Stimulated activated CD4-positive, alpha-beta T cell treated with anti-CD3 and anti-CD28 coated beads, Interleukin-4, amount 100 ng/mL, for 1 hour (primary cell): Measurements from ENCODE around the gene HOXC12.

ENCODE experiments used
- DNase-seq: peaks from one replicate; pipeline ENCODE4 v3.0.0-alpha.2; 2020

Gene HOXC12

DNA sequence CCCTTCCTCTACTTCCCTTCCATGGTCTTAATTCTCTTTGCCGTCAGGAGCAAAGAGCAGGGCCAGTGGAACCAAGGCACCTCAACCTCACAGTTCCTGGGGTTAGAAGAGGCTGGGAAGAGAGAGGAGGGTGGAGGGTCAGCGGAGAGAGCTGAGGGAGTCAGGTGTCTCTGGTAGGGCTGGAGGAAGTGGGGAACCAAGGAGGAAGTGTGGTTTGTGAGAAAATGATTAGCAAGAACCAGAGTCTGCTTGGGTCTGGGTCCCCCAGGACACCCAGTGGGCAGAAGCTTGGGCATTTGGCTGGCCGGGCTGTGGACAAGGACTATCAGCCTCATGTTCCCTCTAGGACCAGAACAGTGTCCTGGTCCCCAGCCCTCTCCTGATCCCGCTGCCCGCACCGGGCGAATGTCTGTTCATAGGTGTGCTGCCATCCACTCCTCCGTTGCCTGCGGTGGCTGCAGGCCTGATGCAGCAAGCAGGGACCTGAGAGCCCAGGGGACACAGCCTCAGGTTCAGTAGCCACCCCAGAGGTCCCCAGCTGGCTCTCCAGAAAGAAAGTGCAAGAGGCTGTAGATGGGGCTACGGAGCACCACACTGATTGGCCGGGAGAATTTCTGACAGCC is 2.3 kb downstream of the HOXC12 start:
- DNase-seq: no peak

DNA sequence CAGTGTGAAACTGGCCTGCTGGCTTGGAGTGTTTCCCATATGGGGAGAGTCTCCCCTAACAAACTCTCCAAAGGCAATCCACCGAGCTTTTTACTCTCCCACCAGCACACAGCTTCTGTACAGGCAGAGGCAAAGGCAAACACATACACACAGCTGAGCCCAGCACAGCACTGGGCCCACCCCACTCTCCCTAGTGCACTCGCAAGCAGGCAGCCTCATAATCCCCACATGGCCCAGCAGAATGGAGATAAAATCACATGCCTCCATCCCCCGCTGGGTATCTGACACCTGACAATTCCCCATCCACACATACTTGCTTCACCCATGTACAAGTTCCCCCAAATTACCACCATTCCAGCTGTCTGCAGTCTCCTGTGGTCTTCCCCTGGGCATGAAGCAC is 3.4 kb downstream of the HOXC12 start:
- DNase-seq: no peak

GRCh38 chr12:53959314-53959713 is 4.6 kb downstream of the HOXC12 start:
- DNase-seq: no peak

DNA sequence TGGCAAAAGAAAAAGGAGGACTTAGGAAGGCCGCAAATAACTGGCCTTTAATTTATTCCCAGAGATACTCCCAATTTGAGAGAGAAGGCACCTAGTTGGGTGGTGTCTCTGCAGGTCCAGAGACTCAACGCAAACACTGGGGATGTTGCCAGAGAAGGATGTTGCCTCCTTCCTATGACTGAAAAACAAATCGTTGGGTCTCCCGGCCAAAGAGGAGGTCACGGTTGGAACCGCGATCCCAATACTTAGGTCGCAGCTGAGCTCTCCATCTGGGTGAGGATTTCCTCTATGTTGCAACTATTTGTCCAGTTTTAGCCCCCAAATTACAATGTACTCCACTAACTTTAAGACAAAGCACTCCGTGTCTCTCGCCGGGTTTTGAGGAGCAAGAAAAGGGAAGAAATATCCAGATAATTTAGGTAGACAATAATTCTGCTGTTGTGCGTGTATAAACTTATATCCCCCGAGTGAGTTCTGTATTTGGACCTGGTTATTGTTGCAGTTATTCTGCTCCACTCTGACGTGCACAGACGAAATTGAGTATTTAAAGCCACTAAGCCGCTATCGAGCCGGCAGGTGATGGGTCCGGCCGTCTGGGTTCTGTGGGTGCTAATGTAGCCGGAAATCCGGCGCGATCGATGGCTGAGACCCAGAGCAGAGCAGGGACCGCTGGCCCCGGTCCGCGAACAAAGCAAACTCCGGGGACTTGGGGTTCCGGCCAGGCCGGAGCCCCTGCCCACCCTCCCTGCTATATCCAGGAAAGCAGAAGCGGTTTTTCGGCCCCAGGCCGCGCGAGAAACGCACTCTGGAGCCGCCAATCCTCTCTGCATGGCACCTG is 5.7 kb downstream of the HOXC12 start:
- DNase-seq: no peak

GRCh38 chr12:53961025-53961761 is 6.5 kb downstream of the HOXC12 start:
- no peak for DNase-seq

DNA sequence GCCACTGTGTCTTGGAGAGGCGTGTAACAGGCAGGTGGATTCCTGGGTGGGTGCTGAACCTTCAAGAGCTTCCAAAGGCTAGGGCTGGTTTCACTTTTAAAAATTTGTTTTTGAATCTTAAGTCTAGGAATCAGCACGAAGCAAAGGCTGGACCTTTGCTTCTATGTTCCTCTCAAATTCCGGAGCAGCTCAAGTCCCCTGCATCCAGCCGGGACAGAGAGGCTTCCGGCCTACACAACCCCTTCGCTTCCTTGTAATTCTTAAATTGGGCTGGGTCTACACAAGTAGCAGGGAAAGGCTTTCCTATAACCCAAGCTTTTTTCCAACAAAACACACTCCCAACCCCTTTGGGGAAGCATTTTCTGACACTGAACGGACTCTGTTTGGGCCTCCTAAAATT is 8.3 kb downstream of the HOXC12 start:
- no peak for DNase-seq

DNA sequence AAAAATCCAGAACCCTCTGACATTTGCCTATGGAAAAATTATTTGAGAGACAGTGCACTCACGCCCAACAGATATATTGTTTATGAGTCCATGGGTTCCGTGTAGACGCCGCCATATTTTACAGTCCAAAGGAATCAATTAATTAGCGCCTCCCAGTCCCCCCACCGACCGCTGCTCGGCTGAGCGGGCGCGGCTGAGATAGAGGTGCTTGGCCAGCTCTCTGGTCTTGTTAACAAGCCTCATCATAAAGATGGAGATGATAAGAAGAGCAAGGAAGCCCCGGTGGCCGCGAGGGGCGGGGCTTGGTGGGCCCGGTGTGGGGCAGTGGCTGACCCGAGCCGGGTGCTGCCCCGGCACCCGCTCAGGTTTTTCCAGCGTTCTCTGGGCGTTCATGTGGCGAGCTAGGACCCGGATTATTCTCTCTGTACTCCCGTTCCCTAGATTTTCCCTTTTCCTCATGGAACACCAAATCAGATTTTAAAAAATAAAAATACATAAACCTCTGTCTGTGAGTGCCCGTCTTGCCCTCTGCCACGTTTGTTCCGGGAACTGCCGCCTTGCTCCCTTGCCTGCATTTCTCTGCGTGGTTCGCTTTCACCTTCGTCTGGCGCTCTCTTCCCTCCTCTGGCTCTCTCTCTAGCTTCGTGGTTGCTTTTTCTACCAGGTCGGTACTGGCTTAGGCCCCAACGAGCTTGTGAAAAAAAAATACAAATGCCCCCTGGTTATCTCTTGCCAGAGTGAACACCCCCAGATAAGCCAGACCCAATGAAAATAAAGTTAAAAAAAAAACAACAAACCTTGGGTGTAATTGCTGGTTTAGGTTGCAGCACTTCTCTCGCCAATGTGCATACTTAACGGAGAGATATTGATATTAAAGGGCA is 9.0 kb downstream of the HOXC12 start:
- DNase-seq: no peak

DNA sequence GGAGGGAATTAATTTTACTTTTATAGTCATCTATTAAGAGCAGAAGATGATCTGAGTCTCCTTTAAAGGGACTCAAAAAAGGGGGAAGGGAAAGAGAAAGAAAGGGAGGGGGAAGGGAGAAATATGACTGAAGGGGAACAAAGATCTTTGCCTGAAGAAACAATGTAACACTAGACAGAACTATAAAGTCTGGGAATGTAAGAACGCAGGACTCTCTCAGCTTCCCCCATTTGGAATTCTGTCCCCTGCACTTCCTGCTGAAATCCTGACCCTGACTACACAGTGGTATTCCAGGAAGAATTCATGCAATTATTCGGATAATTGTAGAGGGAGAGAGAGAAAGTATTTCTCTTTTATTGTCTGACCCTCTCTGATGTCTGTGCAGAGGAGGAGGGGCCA is 9.6 kb downstream of the HOXC12 start:
- DNase-seq: no peak

GRCh38 chr12:53965281-53966084 is 10.8 kb downstream of the HOXC12 start:
- DNase-seq: no peak

GRCh38 chr12:53966085-53966384 is 11.3 kb downstream of the HOXC12 start:
- DNase-seq: no peak

DNA sequence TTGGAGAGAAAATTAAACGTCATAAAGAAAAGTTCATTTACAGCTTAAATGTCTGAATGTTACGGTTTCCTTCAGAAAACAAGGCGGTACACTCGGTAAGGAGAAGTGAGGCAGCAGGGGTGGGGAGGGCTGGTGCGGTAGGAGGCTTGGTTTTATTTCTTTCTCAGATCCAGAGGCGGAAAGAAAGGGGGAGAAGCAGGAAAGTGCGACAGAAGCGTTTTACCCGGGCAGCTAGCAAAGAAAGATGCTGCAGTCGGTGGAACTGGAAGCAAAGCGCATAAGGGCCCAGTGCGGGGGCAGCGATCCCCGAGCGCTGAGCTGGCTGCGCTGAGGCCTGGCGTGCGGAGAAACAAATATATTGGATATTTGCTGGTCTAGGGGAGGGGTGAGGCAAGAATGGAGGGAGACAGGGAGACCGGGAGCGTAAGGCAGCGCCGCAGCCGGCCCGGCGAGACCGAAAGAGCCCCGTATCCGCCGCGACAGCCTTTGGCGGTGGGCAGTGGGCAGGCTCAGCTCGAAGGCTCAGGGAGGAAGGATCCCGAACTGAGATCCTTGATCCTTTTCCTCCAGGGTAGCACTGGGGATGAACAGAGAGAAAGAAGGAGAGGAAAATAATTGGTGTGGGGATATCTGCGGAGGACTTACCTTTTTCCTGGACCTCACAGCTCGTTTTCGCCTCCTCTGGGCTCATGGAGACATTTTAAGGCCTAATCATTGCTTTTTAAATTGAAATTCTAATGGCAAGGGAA is 11.9 kb downstream of the HOXC12 start:
- DNase-seq: no peak

GRCh38 chr12:53967421-53967925 is 12.8 kb downstream of the HOXC12 start:
- DNase-seq: no peak

DNA sequence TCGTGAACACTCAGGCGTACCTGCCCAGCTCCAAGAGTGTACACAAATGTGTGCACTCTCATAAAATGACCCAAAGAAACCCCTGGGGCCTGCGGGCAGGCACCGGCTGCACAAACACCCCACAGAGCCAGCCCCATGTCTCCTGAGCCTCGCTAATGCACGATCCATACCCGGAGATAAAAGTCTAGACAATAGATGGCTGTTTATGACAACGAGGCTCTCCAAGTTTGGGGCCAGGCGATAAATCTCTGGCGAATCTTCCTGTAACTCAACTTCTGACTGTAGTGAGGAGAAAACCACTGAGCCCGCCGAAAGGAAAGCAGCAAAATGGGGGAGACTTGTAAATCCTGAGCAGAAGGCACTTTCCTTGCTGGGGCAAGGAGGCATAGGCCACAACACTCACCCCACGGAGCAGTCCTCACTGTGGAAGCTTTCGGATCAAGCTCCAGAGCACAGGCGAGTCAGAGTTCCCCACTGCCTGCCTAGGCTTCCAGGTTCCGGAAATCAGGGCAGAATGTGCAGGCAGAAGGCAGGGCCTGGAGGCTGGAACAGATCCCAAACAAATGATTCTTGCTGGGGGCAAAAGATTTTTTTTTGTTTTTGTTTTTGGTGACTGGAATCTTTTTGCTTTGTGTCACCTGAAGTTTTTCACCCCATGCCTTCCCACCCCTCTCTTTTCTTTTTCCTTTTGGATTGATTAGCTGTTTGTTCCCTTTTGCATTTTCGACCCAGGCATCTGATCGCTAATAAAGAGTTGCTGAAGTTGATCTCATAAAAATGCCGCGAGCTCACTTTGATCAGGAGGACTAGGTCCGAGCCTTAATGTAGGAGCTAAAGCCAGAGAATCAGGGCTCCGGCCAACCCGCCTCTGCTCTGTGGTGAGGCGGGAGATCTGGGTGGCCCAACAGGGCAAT is 13.8 kb downstream of the HOXC12 start:
- no peak for DNase-seq

DNA sequence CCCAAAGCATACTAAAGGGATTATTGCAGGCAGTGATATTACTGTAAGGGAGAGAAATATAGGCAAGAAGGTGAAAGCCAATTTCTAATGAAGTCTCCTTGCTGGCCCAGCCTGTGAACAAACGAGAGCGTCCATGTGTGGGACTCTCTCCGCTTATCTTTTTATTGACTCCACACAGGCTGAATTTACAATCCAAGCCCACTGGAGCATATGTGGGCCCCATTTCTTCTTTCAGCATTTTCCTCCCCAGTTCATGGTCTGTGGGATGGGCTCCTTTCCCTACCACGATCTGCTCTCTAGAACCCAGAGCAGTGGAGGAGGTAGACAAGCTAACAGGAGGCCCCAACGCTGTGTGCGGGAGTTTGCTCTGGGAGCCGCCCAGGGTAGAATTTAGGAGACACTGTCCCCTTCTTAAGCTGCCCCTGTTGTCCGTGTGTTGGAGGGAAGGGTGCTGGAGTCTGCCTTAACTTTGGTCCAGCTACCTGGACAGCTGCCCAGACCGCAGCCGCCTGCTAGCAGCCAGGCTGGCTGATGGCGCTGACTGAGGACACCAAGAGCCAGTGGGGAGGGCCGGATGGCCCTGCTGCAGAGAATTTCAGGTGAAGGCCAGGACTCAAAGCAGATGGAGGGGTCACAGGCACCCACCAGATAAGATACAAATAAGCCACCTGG is 15.0 kb downstream of the HOXC12 start:
- DNase-seq: no peak

DNA sequence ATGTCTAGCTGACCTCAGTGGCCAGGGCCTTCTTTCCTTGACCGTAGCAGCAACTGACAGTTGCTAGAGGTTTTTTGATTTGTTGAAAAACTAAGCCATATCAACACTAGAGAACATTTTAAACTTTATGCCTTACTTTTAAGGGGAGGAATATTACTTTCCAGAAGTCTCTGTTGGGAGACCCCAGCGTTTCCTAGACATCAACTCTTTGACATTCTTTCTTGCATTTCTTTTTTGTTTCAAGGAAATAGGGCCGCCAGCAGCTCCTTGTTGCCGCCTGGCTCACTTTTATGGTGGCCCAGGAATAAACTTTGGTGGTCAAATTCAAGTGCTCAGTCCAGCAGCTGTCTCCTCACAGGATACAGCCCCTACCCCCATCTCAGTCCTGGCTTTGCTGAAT is 15.7 kb downstream of the HOXC12 start:
- DNase-seq: no peak

GRCh38 chr12:53971129-53971528 is 16.4 kb downstream of the HOXC12 start:
- no peak for DNase-seq

DNA sequence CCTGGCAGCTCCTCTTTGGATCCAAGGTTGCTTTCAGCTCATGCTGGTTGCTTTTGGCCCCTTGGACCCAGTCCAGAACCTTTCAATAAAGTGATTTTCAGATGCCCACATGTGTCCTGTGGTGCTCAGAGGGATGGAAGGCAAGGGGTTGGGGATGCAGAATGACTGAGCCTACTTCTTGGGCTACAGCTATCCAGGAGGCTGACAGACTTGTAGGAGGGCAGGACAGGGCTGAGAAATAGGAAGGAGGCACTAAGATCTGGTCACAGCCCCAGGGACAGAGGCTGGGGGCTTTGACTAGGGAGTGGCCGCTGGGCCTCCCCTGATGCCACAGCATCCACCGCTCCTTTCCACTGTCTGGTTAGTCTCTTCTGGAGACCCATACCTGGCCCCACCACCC is 17.0 kb downstream of the HOXC12 start:
- DNase-seq: no peak

DNA sequence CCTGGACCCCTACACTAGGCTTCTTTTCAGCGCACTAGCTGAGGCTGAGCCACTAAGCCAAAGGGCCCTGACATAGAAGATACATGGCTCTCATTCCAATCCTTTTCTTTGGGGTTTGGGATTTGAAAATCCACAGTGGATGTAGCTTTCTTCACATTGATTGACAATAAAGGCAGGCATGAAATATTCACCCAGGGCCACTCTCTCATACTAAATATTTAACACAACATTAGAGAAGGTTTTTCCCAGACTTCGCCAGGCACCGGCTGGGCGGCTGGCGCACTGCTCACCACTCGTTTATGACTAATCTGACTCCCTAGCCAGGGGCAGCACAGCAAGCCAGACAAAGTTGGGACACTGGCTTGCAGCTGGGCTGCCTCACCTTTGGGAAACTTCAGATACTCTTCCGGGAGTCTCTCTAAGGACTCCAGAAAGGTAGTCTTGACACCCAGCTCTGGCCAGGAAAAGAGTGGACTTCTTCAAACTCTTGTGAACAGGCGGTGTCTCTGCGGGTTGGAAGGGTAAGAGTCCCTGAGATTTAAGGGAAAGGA is 17.5 kb downstream of the HOXC12 start:
- no peak for DNase-seq

DNA sequence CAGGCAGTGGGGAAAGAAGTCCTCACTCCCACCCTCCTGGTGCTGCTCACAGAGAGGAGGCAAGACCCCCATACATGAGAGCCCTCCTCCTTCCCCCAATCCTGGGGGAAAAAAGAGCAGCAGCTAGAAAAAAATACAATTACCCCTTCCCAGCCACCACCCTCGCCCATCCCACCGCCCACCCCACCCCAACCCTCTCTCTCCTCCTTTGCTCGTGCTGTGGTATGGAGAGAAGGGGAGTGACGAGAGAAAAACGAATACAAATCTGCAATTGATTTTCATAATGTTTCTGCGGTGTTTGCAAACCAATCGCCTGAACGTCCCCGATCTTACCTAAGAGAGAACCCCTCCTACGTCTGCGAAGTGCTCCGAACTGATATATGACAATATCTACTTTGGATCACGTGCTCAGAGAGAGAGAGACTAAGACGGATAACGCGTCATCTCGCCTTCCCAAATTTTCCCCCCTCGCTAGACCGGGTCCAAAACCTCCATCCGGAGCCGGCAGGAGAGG is 18.1 kb downstream of the HOXC12 start, which contains the start of gene HOXC11:
TSS of gene HOXC11 (plus strand) at position 405 of the 514 bp plus-strand sequence. CDS start 116 bp downstream, outside the sequence.
- no peak for DNase-seq
